ENCODE measurements around the gene TTC24.

Gene TTC24

GRCh38 chr1:156618853-156619581, 39.5 kb downstream of the TTC24 start, which contains the start of gene HAPLN2:
Gene HAPLN2, plus strand, starts transcription at chr1:156619415. Its CDS starts 4,076 bp downstream, at chr1:156623491.
- no peak for DNase-seq (ENCODE audit: low read depth)
- peak; percentile 75 for TF ChIP-seq CTCF (conservative IDR thresholded peaks at IDR 0.05; ENCODE audit: low read depth, low read length)

GRCh38 chr1:156619582-156619955, 40.0 kb downstream of the TTC24 start:
- H3K4me3 ChIP-seq (ENCODE audit: low read length), result no peak overlapping the region
- DNase-seq (ENCODE audit: low read depth), result no peak
- no peak for TF ChIP-seq CTCF (conservative IDR thresholded peaks at IDR 0.05; ENCODE audit: low read depth, low read length)

More at GRCh38 chr1:156618853-156619581, 39.5 kb downstream of the TTC24 start, which contains the start of gene HAPLN2:
- H3K4me3 ChIP-seq (ENCODE audit: low read length), result no peak within 1 kb of the TSS

- DNase-seq (ENCODE audit: low read depth), result no peak
- no peak for TF ChIP-seq CTCF (conservative IDR thresholded peaks at IDR 0.05; ENCODE audit: low read depth, low read length)
Measured at GRCh38 chr1:156622581-156623297, 43.2 kb downstream of the TTC24 start.

GRCh38 chr1:156623946-156624813, 44.7 kb downstream of the TTC24 start:
- no peak overlapping the region for H3K4me3 ChIP-seq (ENCODE audit: low read length)
- no peak for DNase-seq (ENCODE audit: low read depth)
- TF ChIP-seq CTCF (conservative IDR thresholded peaks at IDR 0.05; ENCODE audit: low read depth, low read length), result peak; percentile 53

More at GRCh38 chr1:156622581-156623297, 43.2 kb downstream of the TTC24 start:
- H3K4me3 ChIP-seq (ENCODE audit: low read length), result no peak overlapping the region

- no peak for TF ChIP-seq CTCF (conservative IDR thresholded peaks at IDR 0.05; ENCODE audit: low read depth, low read length)
- DNase-seq (ENCODE audit: low read depth), result no peak
- H3K4me3 ChIP-seq (ENCODE audit: low read length), result no peak overlapping the region
Measured at GRCh38 chr1:156624814-156625435, 45.4 kb downstream of the TTC24 start.

- no peak for DNase-seq (ENCODE audit: low read depth)
- no peak overlapping the region for H3K4me3 ChIP-seq (ENCODE audit: low read length)
- TF ChIP-seq CTCF (conservative IDR thresholded peaks at IDR 0.05; ENCODE audit: low read depth, low read length), result peak; percentile 82
Measured at GRCh38 chr1:156625436-156626078, 46.0 kb downstream of the TTC24 start.
